CD14-positive monocyte (primary cell): ENCODE data around the gene SEMA3A. TPM values are rescaled to one million over a fixed set of nuclear protein-coding genes. Genes with fewer than 3 reads are reported as not detected.

ENCODE experiments used
- DNase-seq, 3 donors: peaks; one replicate each; pipeline ENCODE4 v3.0.0-alpha.2; 2011 to 2022
- H2AFZ ChIP-seq: 2 replicates; pipeline ENCODE4 v1.6.0; 2012; ENCODE audit warnings: mild to moderate bottlenecking, low read depth, low read length, inconsistent platforms; ENCODE audit not compliant: insufficient read depth, poor library complexity, severe bottlenecking
- H3K27ac ChIP-seq, 2 donors: 1 replicate in 1 of 2; 2 replicates in 1 of 2; pipeline ENCODE4 v1.5.1; 2012 to 2013; ENCODE audit warnings: low read length in 2 of 2, control low read depth in 1 of 2, inconsistent platforms in 1 of 2, low read depth in 1 of 2, mild to moderate bottlenecking in 1 of 2
- H3K27me3 ChIP-seq, 2 donors: one replicate each; pipeline versions ENCODE4 v1.6.0 to v1.6.1; 2011 to 2013; ENCODE audit warnings: low read length in 2 of 2; ENCODE audit not compliant: control insufficient read depth in 2 of 2, insufficient read depth in 2 of 2
- H3K36me3 ChIP-seq, 2 donors: replicated peaks in 1 of 2; 1 replicate in 1 of 2; 2 replicates in 1 of 2; pipeline versions ENCODE4 v1.5.1 to v1.6.1; 2012 to 2013; ENCODE audit warnings: low read length in 2 of 2, control low read depth in 1 of 2, inconsistent platforms in 1 of 2, mild to moderate bottlenecking in 1 of 2; ENCODE audit not compliant: insufficient read depth in 2 of 2, control insufficient read depth in 1 of 2
- H3K4me1 ChIP-seq, 2 donors: 1 replicate in 1 of 2; 2 replicates in 1 of 2; pipeline versions ENCODE4 v1.5.1 to v1.6.1; 2012 to 2013; ENCODE audit warnings: low read length in 2 of 2, control low read depth in 1 of 2, inconsistent platforms in 1 of 2, mild to moderate bottlenecking in 1 of 2, moderate library complexity in 1 of 2; ENCODE audit not compliant: insufficient read depth in 2 of 2, control insufficient read depth in 1 of 2
- H3K4me2 ChIP-seq: replicated peaks from 2 replicates; pipeline ENCODE3; 2012; ENCODE audit warnings: low read length, moderate library complexity, mild to moderate bottlenecking; ENCODE audit not compliant: poor library complexity, severe bottlenecking; ENCODE audit errors: extremely low read depth
- H3K4me3 ChIP-seq, 3 experiments: fragments of 200-600 bp in 1 of 3; sonication (generic) in 1 of 3; replicated peaks in 1 of 3; 1 replicate in 2 of 3; 2 replicates in 1 of 3; pipeline ENCODE4 v1.5.1; 2011 to 2013; ENCODE audit warnings: low read length in 3 of 3, mild to moderate bottlenecking in 3 of 3, control low read depth in 2 of 3, low read depth in 2 of 3, inconsistent platforms in 1 of 3, moderate library complexity in 1 of 3
- H3K79me2 ChIP-seq: 2 replicates; pipeline ENCODE4 v1.6.0; 2012; ENCODE audit warnings: mild to moderate bottlenecking, control low read depth, inconsistent platforms, low read length, moderate library complexity; ENCODE audit not compliant: insufficient read depth
- H3K9ac ChIP-seq: 2 replicates; pipeline ENCODE4 v1.6.0; 2017; ENCODE audit warnings: low read length, mild to moderate bottlenecking; ENCODE audit not compliant: insufficient read depth, poor library complexity, severe bottlenecking
- H3K9me3 ChIP-seq, 2 donors: replicated peaks in 1 of 2; 1 replicate in 1 of 2; 2 replicates in 1 of 2; pipeline versions ENCODE4 v1.5.1 to v1.6.1; 2012 to 2013; ENCODE audit warnings: low read length in 2 of 2, control low read depth in 1 of 2; ENCODE audit not compliant: control insufficient read depth in 1 of 2, insufficient read depth in 1 of 2
- H4K20me1 ChIP-seq: 2 replicates; pipeline ENCODE4 v1.6.0; 2012; ENCODE audit warnings: mild to moderate bottlenecking, low read length, control low read depth, moderate library complexity; ENCODE audit not compliant: insufficient read depth
- H3K27ac Mint-ChIP-seq, 7 donors: one replicate each; pipeline ENCODE4 v1.8.0; 2020; ENCODE audit warnings: mild to moderate bottlenecking in 7 of 7, mixed read lengths in 7 of 7, moderate library complexity in 6 of 7, inconsistent platforms in 2 of 7
- H3K27me3 Mint-ChIP-seq, 3 donors: one replicate each; pipeline ENCODE4 v1.8.0; 2021 to 2022; ENCODE audit warnings: low read depth in 3 of 3, mild to moderate bottlenecking in 3 of 3, mixed read lengths in 3 of 3, moderate library complexity in 3 of 3, inconsistent platforms in 1 of 3
- H3K36me3 Mint-ChIP-seq, 2 donors: one replicate each; pipeline ENCODE4 v1.8.0; 2020; ENCODE audit warnings: mixed read lengths in 2 of 2, inconsistent platforms in 1 of 2, mild to moderate bottlenecking in 1 of 2
- H3K4me1 Mint-ChIP-seq: one replicate; pipeline ENCODE4 v1.8.0; 2020; ENCODE audit warnings: mild to moderate bottlenecking, mixed read lengths
- H3K4me3 Mint-ChIP-seq, 2 donors: one replicate each; pipeline ENCODE4 v1.8.0; 2020; ENCODE audit warnings: mild to moderate bottlenecking in 2 of 2, mixed read lengths in 2 of 2, moderate library complexity in 1 of 2
- H3K9me3 Mint-ChIP-seq, 7 donors: one replicate each; pipeline ENCODE4 v1.8.0; 2020 to 2022; ENCODE audit warnings: mixed read lengths in 7 of 7, mild to moderate bottlenecking in 6 of 7, moderate library complexity in 6 of 7, inconsistent platforms in 2 of 7
- WGBS: methylation state at CpG from one replicate; pipeline ENCODE4 v1.1.5; 2013; ENCODE audit warnings: missing lambda C conversion rate; ENCODE audit not compliant: insufficient coverage; 5-methylcytosine and 5-hydroxymethylcytosine counted together
- intact Hi-C, 2 donors: fragments of 100-400 bp; cut with micrococcal nuclease; formaldehyde crosslinking; loops; one replicate each; pipeline versions ENCODE4 v1.15.0 to v1.15.1; 2023
- polyA plus RNA-seq, 3 donors: library from polyadenylated mRNA; depleted of rRNA in 1 of 3; unstranded in 2 of 3; stranded (reverse) in 1 of 3; fragments of 300-500 nt in 2 of 3; fragments of >200 nt in 1 of 3; fragmentation: Illumina TruSeq in 2 of 3; gene quantifications; 1 replicate in 2 of 3; 2 replicates in 1 of 3; pipeline ENCODE4 v1.2.3, GENCODE V29; 2012 to 2021
- TF ChIP-seq, protein P1 (sequence below): fragments of 200-600 bp; IDR thresholded peaks from one replicate; pipeline ENCODE4 v1.8.0; 2022; ENCODE audit warnings: antibody characterized with exemption, mild to moderate bottlenecking

Gene SEMA3A
- polyA plus RNA-seq, 3 donors = 0.03 TPM; not detected in 2

DNA sequence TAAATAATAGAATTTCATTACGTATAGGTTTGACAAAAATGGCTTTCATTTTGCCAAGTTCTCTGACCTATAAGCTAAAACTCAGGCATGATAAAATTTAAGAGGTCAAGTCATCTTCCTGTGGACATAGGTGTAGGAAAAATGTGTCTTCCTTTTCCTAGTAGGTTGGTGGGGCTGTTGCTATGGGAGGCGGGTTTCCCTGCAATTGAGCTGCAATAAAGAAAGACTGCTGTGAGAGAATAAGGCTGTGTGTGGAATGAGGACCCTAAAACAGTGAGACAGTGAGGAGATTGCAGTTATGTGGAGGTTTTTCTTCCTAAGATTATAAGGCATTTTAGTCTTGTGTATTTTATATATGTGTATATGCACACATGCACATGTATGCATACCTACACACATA, 13.0 kb upstream of the SEMA3A start:
- H3K9me3 ChIP-seq = no peaks in the 10 kb centered on the region
- Mint-ChIP-seq H3K9me3 (peaks cover 0 to 3% (median 0%) of the 10 kb centered on the region in 7 donors), H3K36me3 (no peaks in the 10 kb centered on the region), H3K4me3 (no peak overlapping the region), H3K4me1 (no peaks in the 10 kb centered on the region), H3K27ac (peak overlapping the region in 1 of 7 donors; percentile 59), H3K27me3 (no peaks in the 10 kb centered on the region)
- no peak overlapping the region for H3K4me3 ChIP-seq
- intact Hi-C loops = no loop called here
- no peaks in the 10 kb centered on the region for H3K27me3 ChIP-seq
- no peaks in the 10 kb centered on the region for H4K20me1 ChIP-seq
- no peak overlapping the region for H2AFZ ChIP-seq
- WGBS = 100% methylated on average over 1 of the region's 2 CpGs
- H3K4me1 ChIP-seq = no peaks in the 10 kb centered on the region
- no peak overlapping the region for H3K27ac ChIP-seq
- H3K36me3 ChIP-seq = no peaks in the 10 kb centered on the region
- H3K79me2 ChIP-seq = no peaks in the 10 kb centered on the region
- no peak overlapping the region for H3K4me2 ChIP-seq
- TF ChIP-seq, protein P1, sequence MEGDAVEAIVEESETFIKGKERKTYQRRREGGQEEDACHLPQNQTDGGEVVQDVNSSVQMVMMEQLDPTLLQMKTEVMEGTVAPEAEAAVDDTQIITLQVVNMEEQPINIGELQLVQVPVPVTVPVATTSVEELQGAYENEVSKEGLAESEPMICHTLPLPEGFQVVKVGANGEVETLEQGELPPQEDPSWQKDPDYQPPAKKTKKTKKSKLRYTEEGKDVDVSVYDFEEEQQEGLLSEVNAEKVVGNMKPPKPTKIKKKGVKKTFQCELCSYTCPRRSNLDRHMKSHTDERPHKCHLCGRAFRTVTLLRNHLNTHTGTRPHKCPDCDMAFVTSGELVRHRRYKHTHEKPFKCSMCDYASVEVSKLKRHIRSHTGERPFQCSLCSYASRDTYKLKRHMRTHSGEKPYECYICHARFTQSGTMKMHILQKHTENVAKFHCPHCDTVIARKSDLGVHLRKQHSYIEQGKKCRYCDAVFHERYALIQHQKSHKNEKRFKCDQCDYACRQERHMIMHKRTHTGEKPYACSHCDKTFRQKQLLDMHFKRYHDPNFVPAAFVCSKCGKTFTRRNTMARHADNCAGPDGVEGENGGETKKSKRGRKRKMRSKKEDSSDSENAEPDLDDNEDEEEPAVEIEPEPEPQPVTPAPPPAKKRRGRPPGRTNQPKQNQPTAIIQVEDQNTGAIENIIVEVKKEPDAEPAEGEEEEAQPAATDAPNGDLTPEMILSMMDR = no peak
- no peak overlapping the region for H3K9ac ChIP-seq
- no peak for DNase-seq

DNA sequence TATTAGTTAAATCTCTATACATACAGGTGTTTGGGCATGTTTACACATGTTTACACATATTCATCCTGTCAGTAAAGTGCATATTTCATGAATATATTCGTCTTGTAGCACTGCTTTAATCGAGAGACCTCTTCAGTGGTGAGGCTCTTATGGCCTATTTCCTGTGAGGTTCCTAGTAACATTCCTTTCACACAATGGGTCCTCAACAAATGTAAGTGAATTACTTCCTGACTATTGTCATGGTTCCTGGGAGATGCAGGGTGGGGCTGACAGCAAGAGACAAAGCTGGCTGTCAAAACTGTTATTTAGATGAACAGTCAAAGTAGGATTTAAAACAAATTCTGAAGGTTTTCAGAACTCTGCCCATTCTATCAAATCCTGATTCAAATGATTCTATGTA, 12.4 kb upstream of the SEMA3A start:
- intact Hi-C loops = no loop called here
- Mint-ChIP-seq H3K27ac (no peak overlapping the region), H3K36me3 (no peaks in the 10 kb centered on the region), H3K4me1 (no peaks in the 10 kb centered on the region), H3K27me3 (no peaks in the 10 kb centered on the region), H3K4me3 (no peak overlapping the region), H3K9me3 (peaks cover 0 to 3% (median 0%) of the 10 kb centered on the region in 7 donors)
- Histone ChIP-seq H3K4me2 (no peak overlapping the region), H3K79me2 (no peaks in the 10 kb centered on the region), H2AFZ (no peak overlapping the region), H3K4me1 (no peaks in the 10 kb centered on the region), H3K36me3 (no peaks in the 10 kb centered on the region), H3K9ac (no peak overlapping the region), H3K4me3 (no peak overlapping the region), H3K27ac (no peak overlapping the region), H3K9me3 (no peaks in the 10 kb centered on the region), H4K20me1 (no peaks in the 10 kb centered on the region), H3K27me3 (no peaks in the 10 kb centered on the region)
- TF ChIP-seq, protein P1 = no peak
- DNase-seq = no peak
- no CpG with 5 or more reads among the region's 2 CpGs for WGBS
